Measurements from ENCODE around the gene BSN. TPM values are rescaled to one million over a fixed set of nuclear protein-coding genes. Genes with fewer than 3 reads are reported as not detected.

BSN gene
- total RNA-seq, 2 donors from 2014 or later: 0.39 to 0.59 TPM

DNA sequence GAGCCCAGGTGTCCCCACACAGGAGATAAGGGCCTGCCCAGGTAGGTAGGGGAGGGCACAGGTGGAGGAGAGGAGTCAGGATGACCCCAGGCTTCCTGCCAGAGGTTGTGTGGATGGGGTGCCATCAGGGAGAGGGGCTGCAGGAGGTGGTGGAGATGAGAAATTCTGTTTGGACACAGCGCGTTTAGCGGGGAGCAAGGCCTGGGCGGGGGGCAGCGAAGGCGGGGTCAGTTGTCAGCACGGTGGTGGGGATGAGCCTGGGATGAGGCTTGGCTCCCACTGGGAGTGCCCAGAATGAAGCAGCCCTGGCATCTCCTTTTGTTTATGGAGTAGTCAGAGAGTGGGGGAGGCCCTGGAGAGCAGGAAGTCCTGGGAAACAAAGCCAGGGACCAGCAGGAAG is 149.7 kb downstream of the BSN start:
- H3K36me3 Mint-ChIP-seq: no peaks in the 10 kb centered on the region
- H3K27ac Mint-ChIP-seq: no peak overlapping the region
- no peaks in the 10 kb centered on the region for H3K9me3 Mint-ChIP-seq
- H3K27me3 Mint-ChIP-seq: no peaks in the 10 kb centered on the region
- no peak overlapping the region for H3K4me3 Mint-ChIP-seq
- DNase-seq (ENCODE audit: low spot score) (no peak), ATAC-seq (no peak)
- H3K4me1 Mint-ChIP-seq (ENCODE audit: low read depth in 2 of 2): peaks cover 0 to 9% of the 10 kb centered on the region in 2 donors

DNA sequence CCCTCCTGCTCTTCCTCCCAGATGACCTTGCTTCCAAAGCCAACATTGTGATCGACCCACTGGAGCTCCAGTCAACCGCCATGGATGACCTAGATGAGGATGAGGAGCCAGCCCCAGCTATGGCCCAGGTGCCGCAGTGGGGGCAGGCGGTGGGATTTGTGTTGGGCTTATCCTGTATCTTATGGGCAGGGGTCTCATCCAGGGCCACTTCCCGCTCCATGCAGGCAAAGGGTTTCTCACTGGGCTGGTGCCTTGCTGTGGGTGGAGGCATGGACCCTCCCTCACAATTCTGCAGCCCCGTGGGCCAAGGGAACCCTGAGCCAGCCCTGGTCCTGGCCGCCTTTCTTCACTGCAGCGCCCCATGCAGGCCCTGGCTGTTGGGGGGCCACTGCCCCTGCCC is 150.4 kb downstream of the BSN start:
- H3K27me3 Mint-ChIP-seq: no peaks in the 10 kb centered on the region
- DNase-seq (ENCODE audit: low spot score): no peak
- ATAC-seq: no peak
- H3K27ac Mint-ChIP-seq: no peak overlapping the region
- no peak overlapping the region for H3K4me3 Mint-ChIP-seq
- peaks cover 0 to 9% of the 10 kb centered on the region in 2 donors for H3K4me1 Mint-ChIP-seq (ENCODE audit: low read depth in 2 of 2)
- H3K9me3 Mint-ChIP-seq: no peaks in the 10 kb centered on the region
- no peaks in the 10 kb centered on the region for H3K36me3 Mint-ChIP-seq

DNA sequence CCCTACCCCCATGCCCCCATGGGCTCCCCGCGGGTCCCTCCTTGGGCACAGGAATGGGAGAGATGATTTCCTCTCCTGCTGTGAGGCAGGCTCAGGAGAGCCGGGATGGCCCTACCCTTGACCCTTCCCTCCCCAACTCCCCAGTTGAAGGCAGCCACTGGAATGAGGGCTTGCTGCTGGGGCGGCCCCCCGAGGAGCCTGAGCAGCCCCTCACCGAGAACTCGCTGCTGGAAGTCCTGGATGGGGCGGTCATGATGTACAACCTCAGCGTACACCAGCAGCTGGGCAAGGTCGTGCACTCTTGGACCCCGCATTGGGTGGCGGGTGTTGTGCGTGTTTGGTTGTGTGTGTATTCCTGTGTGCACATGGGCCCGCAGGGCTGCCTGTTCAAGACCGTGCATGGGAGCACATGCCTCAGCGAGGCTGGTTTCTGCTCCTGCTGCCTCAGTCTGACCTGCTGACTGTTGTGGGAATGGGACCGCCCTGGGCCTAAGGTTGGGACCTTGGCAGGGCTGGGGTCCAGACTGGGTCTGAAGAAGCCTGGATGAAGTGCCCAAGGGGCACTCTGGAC is 151.2 kb downstream of the BSN start:
- no peak for DNase-seq (ENCODE audit: low spot score)
- Mint-ChIP-seq H3K9me3 (no peaks in the 10 kb centered on the region), H3K27ac (no peak overlapping the region)

DNA sequence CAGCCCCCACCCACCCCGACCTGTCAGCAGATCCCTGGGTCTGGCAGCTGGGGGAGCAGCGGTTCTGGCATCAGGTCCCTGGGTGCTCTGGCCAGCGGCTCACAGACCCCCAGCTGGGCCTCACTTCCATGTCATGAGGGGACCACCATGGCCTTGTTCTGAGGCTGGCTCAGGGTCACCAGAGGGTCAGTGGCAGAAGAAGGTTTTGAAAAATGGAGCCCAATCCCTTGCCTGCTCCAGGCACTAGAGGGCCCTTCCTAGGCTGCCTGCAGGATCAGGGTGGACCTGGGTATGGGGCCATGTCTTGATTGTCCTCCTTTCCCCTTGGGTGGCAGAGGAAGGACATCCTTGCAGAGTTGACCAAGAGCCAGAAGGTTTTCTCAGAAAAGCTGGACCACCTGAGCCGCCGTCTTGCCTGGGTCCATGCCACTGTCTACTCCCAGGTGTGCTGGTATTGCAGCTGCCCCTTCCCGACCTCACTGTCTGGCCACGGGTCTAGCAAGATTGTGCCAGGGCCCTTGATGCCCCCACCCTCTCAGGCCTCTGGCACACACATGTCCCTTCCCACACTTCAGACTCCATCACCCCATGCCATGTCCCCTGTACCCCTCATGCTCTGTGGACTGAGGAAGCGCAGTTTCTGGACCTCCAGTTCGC is 152.3 kb downstream of the BSN start:
- Mint-ChIP-seq H3K4me3 (no peak overlapping the region), H3K27ac (no peak overlapping the region), H3K27me3 (no peaks in the 10 kb centered on the region), H3K36me3 (no peaks in the 10 kb centered on the region), H3K9me3 (no peaks in the 10 kb centered on the region), H3K4me1 (ENCODE audit: low read depth in 2 of 2) (peaks cover 5 to 15% of the 10 kb centered on the region in 2 donors)
- peak; percentile 52 for DNase-seq (ENCODE audit: low spot score)
- ATAC-seq: no peak

More for the DNA sequence above, 151.2 kb downstream of the BSN start:
- Mint-ChIP-seq H3K27me3 (no peaks in the 10 kb centered on the region), H3K4me3 (no peak overlapping the region), H3K4me1 (ENCODE audit: low read depth in 2 of 2) (peaks cover 0 to 9% of the 10 kb centered on the region in 2 donors), H3K36me3 (no peaks in the 10 kb centered on the region)
- no peak for ATAC-seq

DNA sequence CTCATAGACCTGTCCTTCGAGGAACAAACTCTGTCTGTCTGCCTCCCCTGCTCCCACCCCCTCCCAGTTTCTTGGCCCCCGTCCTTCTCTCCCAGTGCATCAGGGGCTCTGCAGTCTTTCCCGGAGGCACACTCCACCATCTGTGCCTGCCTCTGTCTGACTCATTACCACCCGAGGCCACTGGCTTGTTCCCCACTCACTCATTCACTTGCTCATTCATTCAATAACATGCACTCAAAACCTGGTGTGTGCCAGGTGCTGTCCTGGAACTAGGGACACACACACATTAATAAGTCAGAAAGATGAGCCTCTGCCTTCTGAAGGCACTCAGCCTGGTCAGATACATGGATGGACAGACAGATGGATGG is 152.8 kb downstream of the BSN start:
- no peaks in the 10 kb centered on the region for H3K27me3 Mint-ChIP-seq
- DNase-seq (ENCODE audit: low spot score) (peak; percentile 2), ATAC-seq (no peak)
- H3K27ac Mint-ChIP-seq: no peak overlapping the region
- no peaks in the 10 kb centered on the region for H3K36me3 Mint-ChIP-seq
- no peak overlapping the region for H3K4me3 Mint-ChIP-seq
- peaks cover 11 to 19% of the 10 kb centered on the region in 2 donors for H3K4me1 Mint-ChIP-seq (ENCODE audit: low read depth in 2 of 2)
- no peaks in the 10 kb centered on the region for H3K9me3 Mint-ChIP-seq

DNA sequence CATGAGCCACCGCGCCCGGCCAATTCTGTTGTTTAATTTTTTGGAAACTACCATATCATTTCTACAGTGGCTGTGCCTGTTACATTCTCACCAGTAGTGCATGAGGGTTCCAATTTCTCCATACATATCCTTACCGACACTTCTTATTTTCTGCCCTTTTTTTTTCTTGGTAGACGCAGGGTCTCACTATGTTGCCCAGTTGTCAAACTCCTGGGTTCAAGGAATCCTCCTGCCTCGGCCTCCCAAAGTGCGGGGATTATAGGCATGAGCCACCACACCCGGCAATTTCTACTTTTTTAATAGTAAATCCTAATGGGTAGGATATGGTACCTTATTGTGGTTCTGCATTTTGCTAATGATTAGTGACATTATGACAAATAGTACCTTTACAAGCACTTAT is 155.6 kb downstream of the BSN start:
- no peak overlapping the region for H3K27ac Mint-ChIP-seq
- H3K27me3 Mint-ChIP-seq: no peaks in the 10 kb centered on the region
- peaks cover 13 to 14% of the 10 kb centered on the region in 2 donors for H3K4me1 Mint-ChIP-seq (ENCODE audit: low read depth in 2 of 2)
- no peaks in the 10 kb centered on the region for H3K9me3 Mint-ChIP-seq
- H3K36me3 Mint-ChIP-seq: no peaks in the 10 kb centered on the region
- DNase-seq (ENCODE audit: low spot score): no peak
- no peak for ATAC-seq
- no peak overlapping the region for H3K4me3 Mint-ChIP-seq

DNA sequence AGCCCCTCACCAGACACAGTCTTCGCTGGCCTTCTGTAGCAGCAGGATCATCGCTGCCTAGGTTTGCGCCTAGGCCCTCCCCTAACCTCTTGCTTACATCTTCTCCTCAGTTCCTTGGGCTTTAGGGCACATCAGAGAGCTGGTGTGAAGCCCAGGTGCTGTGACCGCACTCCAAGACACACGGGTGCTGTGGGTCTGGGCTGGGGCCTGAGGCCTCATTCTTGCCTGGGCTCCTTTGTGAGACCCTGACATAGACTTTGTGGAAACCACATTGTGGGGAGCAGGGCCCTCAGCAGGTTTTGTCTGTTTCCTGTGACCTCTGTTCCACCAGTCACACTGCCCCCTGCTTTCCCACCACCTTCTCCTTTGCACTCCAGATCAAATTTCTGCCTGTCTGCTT is 157.2 kb downstream of the BSN start:
- DNase-seq (ENCODE audit: low spot score): peak; percentile 50
- Mint-ChIP-seq H3K27ac (peak overlapping the region in 1 of 2 donors; percentile 76), H3K27me3 (no peaks in the 10 kb centered on the region), H3K36me3 (no peaks in the 10 kb centered on the region), H3K4me1 (ENCODE audit: low read depth in 2 of 2) (peaks cover 13 to 14% of the 10 kb centered on the region in 2 donors), H3K4me3 (no peak overlapping the region), H3K9me3 (no peaks in the 10 kb centered on the region)
- no peak for ATAC-seq

DNA sequence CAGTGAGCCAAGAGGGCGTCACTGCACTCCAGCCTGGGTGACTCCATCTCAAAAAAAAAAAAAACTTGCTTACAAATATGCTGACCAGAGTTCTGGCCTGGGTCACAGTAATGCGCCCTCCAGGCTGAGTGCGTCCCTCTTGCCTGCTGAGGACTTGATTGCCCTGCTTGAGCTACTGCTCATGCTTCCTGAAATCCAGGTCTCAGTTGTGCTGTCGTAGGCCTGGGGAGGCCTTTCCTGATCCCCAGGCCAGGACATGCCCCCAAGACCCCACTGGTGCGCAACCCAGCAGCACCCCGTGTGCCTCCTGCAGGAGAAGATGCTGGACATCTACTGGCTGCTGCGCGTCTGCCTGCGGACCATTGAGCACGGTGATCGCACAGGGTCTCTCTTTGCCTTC is 157.9 kb downstream of the BSN start:
- Mint-ChIP-seq H3K27me3 (no peaks in the 10 kb centered on the region), H3K4me3 (no peak overlapping the region), H3K27ac (peak overlapping the region in 1 of 2 donors; percentile 76), H3K9me3 (no peaks in the 10 kb centered on the region), H3K36me3 (no peaks in the 10 kb centered on the region), H3K4me1 (ENCODE audit: low read depth in 2 of 2) (peaks cover 13 to 14% of the 10 kb centered on the region in 2 donors)
- DNase-seq (ENCODE audit: low spot score): peak; percentile 25
- no peak for ATAC-seq

DNA sequence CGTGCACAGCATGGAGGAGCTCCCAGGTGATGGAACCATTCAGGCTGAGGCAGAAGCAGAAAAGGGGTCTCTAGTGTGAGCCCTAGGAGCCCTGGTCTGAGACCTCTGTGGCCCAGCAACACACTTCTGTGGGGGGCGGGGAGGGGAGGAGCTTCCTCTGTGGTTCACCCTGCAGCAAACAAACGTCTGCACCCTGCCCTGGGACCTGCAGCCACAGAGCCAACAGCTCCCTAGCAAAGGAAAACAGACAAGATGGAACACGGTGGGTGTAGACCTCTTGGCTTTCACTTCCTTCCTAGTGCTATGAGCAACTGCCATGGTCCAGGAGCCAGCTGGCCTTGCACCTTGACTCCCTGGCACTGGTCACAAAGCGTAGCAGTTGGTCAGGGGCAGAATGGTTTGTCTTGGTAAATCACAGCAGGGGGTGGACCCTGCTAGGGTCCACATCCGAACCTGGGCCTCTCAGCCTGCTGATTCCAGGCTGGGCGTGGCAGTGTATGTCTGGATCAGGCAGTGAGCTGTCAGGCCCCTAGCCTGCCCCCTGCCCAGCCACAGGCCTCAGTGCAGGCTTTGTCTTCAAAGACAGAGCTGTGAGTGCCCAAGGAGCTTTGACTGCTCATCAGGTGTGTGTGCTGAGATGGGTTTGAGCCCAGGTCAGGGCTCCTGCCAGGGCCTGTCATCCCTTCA is 158.5 kb downstream of the BSN start:
- Mint-ChIP-seq H3K36me3 (no peaks in the 10 kb centered on the region), H3K9me3 (no peaks in the 10 kb centered on the region), H3K27me3 (no peaks in the 10 kb centered on the region), H3K4me1 (ENCODE audit: low read depth in 2 of 2) (peaks cover 13 to 17% of the 10 kb centered on the region in 2 donors), H3K27ac (no peak overlapping the region), H3K4me3 (no peak overlapping the region)
- ATAC-seq (no peak), DNase-seq (ENCODE audit: low spot score) (peak; percentile 37)

DNA sequence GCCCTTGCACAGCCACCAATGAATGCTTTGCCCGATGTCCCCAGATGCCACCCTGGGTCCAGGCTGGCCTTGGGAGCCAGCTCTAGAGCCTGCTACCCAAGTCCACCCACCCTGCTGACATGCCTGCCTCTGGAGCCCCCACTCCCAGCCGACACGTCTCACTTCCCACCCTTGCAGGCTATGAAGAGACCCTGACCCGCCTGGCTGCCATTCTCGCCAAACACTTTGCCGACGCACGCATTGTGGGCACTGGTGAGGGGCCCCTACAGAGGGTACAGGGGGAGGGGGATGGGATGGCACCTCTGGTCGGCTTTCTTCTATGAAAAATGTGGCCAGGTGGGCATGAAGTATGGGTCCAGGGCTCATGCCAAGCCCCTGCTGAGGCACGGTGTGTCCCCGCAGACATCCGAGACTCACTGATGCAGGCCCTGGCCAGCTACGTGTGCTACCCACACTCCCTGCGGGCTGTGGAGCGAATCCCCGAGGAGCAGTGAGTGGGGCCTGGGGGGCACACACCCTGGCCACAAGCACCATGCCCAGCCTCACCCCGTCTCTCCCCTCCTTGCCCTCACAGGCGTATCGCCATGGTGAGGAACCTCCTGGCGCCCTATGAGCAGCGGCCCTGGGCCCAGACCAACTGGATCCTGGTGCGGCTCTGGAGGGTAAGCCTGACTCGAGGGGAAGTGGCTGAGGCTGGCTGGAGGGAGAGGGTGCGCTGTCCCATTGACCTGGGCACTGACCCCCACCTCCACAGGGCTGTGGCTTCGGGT is 159.2 kb downstream of the BSN start:
- Mint-ChIP-seq H3K27ac (no peak overlapping the region), H3K4me1 (ENCODE audit: low read depth in 2 of 2) (peaks cover 16 to 17% of the 10 kb centered on the region in 2 donors), H3K36me3 (no peaks in the 10 kb centered on the region), H3K27me3 (no peaks in the 10 kb centered on the region), H3K9me3 (no peaks in the 10 kb centered on the region), H3K4me3 (no peak overlapping the region)
- peak; percentile 49 for DNase-seq (ENCODE audit: low spot score)
- ATAC-seq: no peak

DNA sequence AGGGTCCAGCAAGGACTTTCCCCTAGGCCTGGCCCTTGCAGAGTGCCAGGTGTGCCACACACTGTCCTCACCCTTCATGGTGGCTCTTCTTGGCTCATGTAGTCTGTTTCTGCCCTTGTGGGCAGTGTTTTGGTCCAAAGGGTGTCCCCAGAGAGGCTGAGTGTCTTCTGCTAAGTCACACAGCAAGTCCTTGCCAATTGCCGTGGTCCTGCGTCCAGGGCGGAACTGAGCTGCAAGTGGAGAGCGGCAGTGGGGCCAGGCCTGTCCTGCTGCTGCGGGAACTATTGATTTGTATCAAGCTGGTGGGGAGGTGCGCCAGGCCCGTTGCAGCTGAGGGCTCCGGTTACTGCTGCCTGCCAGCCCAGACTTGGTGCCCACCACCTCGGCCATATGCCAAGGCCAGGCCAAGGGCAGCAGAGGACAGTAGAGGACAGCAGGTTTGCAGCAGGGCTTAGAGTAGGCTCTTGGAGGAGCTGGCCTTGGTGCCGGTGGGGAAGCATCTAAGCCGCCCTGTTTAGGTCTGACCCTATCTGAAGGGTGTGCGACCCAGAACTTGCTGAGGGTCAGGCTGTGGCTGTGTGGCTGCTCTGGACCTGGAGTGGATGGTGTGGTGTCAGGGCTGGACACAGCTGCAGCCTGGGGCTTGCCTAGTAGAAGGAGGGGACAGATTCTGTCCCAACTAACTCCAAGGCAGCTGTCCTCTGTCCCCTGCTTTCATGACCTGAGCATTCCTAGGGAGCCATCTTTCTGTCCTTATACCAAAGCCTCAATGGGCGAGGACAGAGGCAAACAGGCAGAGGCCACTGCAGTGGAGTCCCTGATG is 160.7 kb downstream of the BSN start:
- H3K4me1 Mint-ChIP-seq (ENCODE audit: low read depth in 2 of 2): peaks cover 23 to 29% of the 10 kb centered on the region in 2 donors

DNA sequence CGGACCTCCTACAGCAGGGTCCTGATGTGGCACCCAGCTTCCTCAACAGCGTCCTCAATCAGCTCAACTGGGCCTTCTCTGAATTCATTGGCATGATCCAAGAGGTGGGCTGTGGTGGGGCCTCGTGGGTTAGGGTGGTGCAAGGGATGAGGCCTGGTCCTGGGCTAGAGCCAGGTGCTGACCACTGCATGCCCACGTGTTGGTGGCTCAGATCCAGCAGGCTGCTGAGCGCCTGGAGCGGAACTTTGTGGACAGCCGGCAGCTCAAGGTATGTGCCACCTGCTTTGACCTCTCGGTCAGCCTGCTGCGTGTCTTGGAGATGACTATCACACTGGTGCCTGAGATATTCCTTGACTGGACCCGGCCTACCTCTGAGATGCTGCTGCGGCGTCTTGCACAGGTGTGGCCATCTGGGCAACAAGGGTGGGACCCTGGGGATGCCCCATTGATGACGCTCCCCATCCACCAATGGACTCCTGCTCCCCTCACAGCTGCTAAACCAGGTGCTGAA is 161.4 kb downstream of the BSN start:
- no peaks in the 10 kb centered on the region for H3K9me3 Mint-ChIP-seq
- peaks cover 24 to 35% of the 10 kb centered on the region in 2 donors for H3K4me1 Mint-ChIP-seq (ENCODE audit: low read depth in 2 of 2)
- ATAC-seq (no peak), DNase-seq (ENCODE audit: low spot score) (peak; percentile 54)
- no peak overlapping the region for H3K27ac Mint-ChIP-seq
- no peaks in the 10 kb centered on the region for H3K36me3 Mint-ChIP-seq
- H3K27me3 Mint-ChIP-seq: no peaks in the 10 kb centered on the region
- no peak overlapping the region for H3K4me3 Mint-ChIP-seq

More for the DNA sequence above, 160.7 kb downstream of the BSN start:
- no peak overlapping the region for H3K4me3 Mint-ChIP-seq
- no peaks in the 10 kb centered on the region for H3K36me3 Mint-ChIP-seq
- DNase-seq (ENCODE audit: low spot score) (peak; percentile 49), ATAC-seq (no peak)
- no peaks in the 10 kb centered on the region for H3K27me3 Mint-ChIP-seq
- H3K9me3 Mint-ChIP-seq: no peaks in the 10 kb centered on the region
- no peak overlapping the region for H3K27ac Mint-ChIP-seq

DNA sequence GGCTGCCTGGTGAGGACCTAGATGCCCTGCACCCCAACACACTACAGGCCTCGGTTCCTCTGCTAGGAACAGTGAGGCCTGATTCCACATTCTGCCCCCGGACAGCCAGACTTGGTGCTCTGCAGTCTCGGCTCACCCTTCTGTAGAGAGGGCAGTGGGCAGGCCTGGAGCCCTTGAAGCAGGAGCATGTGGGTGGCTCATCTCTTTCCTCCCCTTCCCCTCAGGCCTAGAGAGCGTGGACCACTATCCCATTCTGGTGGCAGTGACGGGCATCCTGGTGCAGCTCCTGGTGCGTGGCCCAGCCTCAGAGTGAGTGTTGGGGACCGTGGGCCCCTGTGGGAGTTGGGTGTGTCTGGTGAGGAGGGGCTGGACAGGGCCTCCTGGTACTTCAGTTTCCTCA is 161.9 kb downstream of the BSN start:
- Mint-ChIP-seq H3K4me3 (no peak overlapping the region), H3K4me1 (ENCODE audit: low read depth in 2 of 2) (peaks cover 28 to 39% of the 10 kb centered on the region in 2 donors), H3K36me3 (no peaks in the 10 kb centered on the region), H3K27ac (no peak overlapping the region), H3K9me3 (no peaks in the 10 kb centered on the region), H3K27me3 (no peaks in the 10 kb centered on the region)
- DNase-seq (ENCODE audit: low spot score): peak; percentile 59
- no peak for ATAC-seq
